KMS-11 (cell line): ENCODE data around the gene SMARCB1.
A peak's percentile ranks its signal among the peaks of the same experiment; 100 is the strongest.

ENCODE experiments used
- H2AFZ ChIP-seq: fragments of 200-600 bp; sonication (generic); 2 replicates; pipeline ENCODE4 v1.6.1; 2016; ENCODE audit warnings: antibody characterized with exemption, mixed run types, low read depth
- H3K27ac ChIP-seq: fragments of 200-600 bp; sonication (generic); 2 replicates; pipeline ENCODE4 v1.6.1; 2016; ENCODE audit warnings: mild to moderate bottlenecking, mixed run types
- H3K27me3 ChIP-seq: fragments of 200-600 bp; sonication (generic); 2 replicates; pipeline ENCODE4 v1.6.1; 2017; ENCODE audit warnings: mild to moderate bottlenecking, low read depth, mixed run types, moderate library complexity; ENCODE audit not compliant: insufficient read depth
- H3K36me3 ChIP-seq: fragments of 200-600 bp; sonication (generic); 2 replicates; pipeline ENCODE4 v1.6.1; 2017; ENCODE audit warnings: mild to moderate bottlenecking, mixed run types; ENCODE audit not compliant: insufficient read depth
- H3K4me1 ChIP-seq: fragments of 200-600 bp; sonication (generic); 2 replicates; pipeline ENCODE4 v1.6.1; 2016; ENCODE audit warnings: mild to moderate bottlenecking, low read depth, mixed run types; ENCODE audit not compliant: poor library complexity, severe bottlenecking
- H3K4me2 ChIP-seq: fragments of 200-600 bp; sonication (generic); 2 replicates; pipeline ENCODE4 v1.7.0; 2016; ENCODE audit warnings: mild to moderate bottlenecking, mixed run types
- H3K4me3 ChIP-seq: fragments of 200-600 bp; sonication (generic); IDR thresholded peaks from 2 replicates; pipeline ENCODE4 v1.6.1; 2017; ENCODE audit warnings: low read depth, low read length, mixed read lengths; ENCODE audit not compliant: insufficient read depth
- H3K79me2 ChIP-seq: fragments of 200-600 bp; sonication (generic); 2 replicates; pipeline ENCODE4 v1.6.1; 2016; ENCODE audit warnings: low read depth, mixed run types; ENCODE audit not compliant: insufficient read depth
- H3K9ac ChIP-seq: fragments of 200-600 bp; sonication (generic); 2 replicates; pipeline ENCODE4 v1.6.1; 2016; ENCODE audit warnings: mild to moderate bottlenecking, mixed run types
- H4K20me1 ChIP-seq: fragments of 200-600 bp; sonication (generic); 2 replicates; pipeline ENCODE4 v1.6.1; 2016; ENCODE audit warnings: mild to moderate bottlenecking, mixed run types; ENCODE audit not compliant: insufficient read depth
- TF ChIP-seq, protein P1 (sequence below): fragments of 200-600 bp; sonication (generic); conservative IDR thresholded peaks from 2 replicates; pipeline ENCODE4 v1.6.1; 2017; ENCODE audit warnings: low read depth, mild to moderate bottlenecking, antibody characterized with exemption, low read length, moderate library complexity, mixed read lengths

Gene SMARCB1

GRCh38 chr22:23846081-23846469 is 59.3 kb downstream of the SMARCB1 start:
- H3K9ac ChIP-seq, result peak overlapping the region; percentile 90; the same call in 1 of the 2 replicates
- H3K27ac ChIP-seq, result peak overlapping the region; percentile 100
- no peak overlapping the region for H3K4me3 ChIP-seq

DNA sequence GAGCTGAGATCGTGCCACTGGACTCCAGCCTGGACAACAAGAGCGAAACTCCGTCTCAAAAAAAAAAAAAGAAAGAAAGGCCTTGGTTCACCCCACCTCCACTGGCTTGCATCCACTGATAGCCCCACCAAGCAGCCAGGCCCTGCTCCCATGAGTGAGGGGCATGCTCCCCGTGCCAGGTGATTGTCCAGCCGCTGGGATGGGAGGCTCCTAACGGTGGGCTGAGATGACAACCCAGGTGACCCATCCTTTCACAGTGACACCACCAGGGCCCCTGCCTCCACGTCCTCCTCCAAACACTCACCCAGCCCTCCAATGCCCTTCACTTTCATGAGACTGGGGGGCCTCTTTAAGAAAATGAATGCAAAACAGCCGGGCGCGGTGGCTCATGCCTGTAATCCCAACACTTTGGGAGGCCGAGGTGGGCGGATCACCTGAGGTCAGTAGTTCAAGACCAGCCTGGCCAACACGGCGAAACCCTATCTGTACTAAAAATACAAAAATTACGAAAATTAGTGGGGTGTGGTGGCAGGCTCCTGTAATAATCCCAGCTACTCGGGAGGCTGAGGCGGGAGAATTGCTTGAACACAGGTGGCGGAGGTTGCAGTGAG is 60.6 kb downstream of the SMARCB1 start:
- H3K4me1 ChIP-seq, result peaks cover 76% of the 10 kb centered on the region
- H3K36me3 ChIP-seq, result no peaks in the 10 kb centered on the region
- no peaks in the 10 kb centered on the region for H3K79me2 ChIP-seq
- H3K27ac ChIP-seq, result peak overlapping the region; percentile 100
- H3K4me2 ChIP-seq, result peak overlapping the region; percentile 99
- H2AFZ ChIP-seq, result no peak overlapping the region
- TF ChIP-seq, protein P1, sequence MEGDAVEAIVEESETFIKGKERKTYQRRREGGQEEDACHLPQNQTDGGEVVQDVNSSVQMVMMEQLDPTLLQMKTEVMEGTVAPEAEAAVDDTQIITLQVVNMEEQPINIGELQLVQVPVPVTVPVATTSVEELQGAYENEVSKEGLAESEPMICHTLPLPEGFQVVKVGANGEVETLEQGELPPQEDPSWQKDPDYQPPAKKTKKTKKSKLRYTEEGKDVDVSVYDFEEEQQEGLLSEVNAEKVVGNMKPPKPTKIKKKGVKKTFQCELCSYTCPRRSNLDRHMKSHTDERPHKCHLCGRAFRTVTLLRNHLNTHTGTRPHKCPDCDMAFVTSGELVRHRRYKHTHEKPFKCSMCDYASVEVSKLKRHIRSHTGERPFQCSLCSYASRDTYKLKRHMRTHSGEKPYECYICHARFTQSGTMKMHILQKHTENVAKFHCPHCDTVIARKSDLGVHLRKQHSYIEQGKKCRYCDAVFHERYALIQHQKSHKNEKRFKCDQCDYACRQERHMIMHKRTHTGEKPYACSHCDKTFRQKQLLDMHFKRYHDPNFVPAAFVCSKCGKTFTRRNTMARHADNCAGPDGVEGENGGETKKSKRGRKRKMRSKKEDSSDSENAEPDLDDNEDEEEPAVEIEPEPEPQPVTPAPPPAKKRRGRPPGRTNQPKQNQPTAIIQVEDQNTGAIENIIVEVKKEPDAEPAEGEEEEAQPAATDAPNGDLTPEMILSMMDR, result no peak
- no peaks in the 10 kb centered on the region for H3K27me3 ChIP-seq
- H4K20me1 ChIP-seq, result no peaks in the 10 kb centered on the region
- H3K9ac ChIP-seq, result peak overlapping the region; percentile 90
- no peak overlapping the region for H3K4me3 ChIP-seq

More at GRCh38 chr22:23846081-23846469, 59.3 kb downstream of the SMARCB1 start:
- TF ChIP-seq, protein P1, result no peak
- Histone ChIP-seq H3K36me3 (no peaks in the 10 kb centered on the region), H2AFZ (no peak overlapping the region), H3K4me1 (peaks cover 89% of the 10 kb centered on the region), H4K20me1 (no peaks in the 10 kb centered on the region), H3K4me2 (peak overlapping the region; percentile 99), H3K79me2 (no peaks in the 10 kb centered on the region), H3K27me3 (no peaks in the 10 kb centered on the region)

GRCh38 chr22:23847991-23848864 is 61.5 kb downstream of the SMARCB1 start:
- H4K20me1 ChIP-seq, result no peaks in the 10 kb centered on the region
- H3K4me3 ChIP-seq, result no peak overlapping the region
- peak overlapping the region; percentile 99 for H3K4me2 ChIP-seq
- H2AFZ ChIP-seq, result no peak overlapping the region
- H3K4me1 ChIP-seq, result peaks cover 68% of the 10 kb centered on the region
- peak overlapping the region; percentile 100 for H3K27ac ChIP-seq
- H3K36me3 ChIP-seq, result no peaks in the 10 kb centered on the region
- H3K27me3 ChIP-seq, result no peaks in the 10 kb centered on the region
- no peaks in the 10 kb centered on the region for H3K79me2 ChIP-seq
- TF ChIP-seq, protein P1, result no peak
- H3K9ac ChIP-seq, result peak overlapping the region; percentile 90

- peaks cover 57% of the 10 kb centered on the region for H3K4me1 ChIP-seq
- no peaks in the 10 kb centered on the region for H3K27me3 ChIP-seq
- TF ChIP-seq, protein P1, result peak; percentile 85
- peak overlapping the region; percentile 45; the same call in 1 of the 2 replicates for H3K9ac ChIP-seq
- H3K27ac ChIP-seq, result peak overlapping the region; percentile 100
- H3K36me3 ChIP-seq, result no peaks in the 10 kb centered on the region
- peak overlapping the region; percentile 99 for H3K4me2 ChIP-seq
- no peak overlapping the region for H3K4me3 ChIP-seq
- peak overlapping the region; percentile 31; the same call in 1 of the 2 replicates for H2AFZ ChIP-seq
- no peaks in the 10 kb centered on the region for H4K20me1 ChIP-seq
- H3K79me2 ChIP-seq, result no peaks in the 10 kb centered on the region
Observed at GRCh38 chr22:23849009-23850006, 62.5 kb downstream of the SMARCB1 start.
